HEK293 (cell line): ENCODE data around the gene NCMAP.
"Not testable (repeated sequence)": the region's sequence is repeated elsewhere in the genome, so short reads cannot be mapped to it uniquely, and the experiment has no call there.

Experiments used
- CTCF ChIA-PET: fragments of 350-600 bp; formaldehyde crosslinking; extraction: SDS; loops from one replicate; lab custom pipeline; 2021; ENCODE audit warnings: antibody characterized with exemption; lab: Yijun Ruan, JAX
- POLR2A ChIA-PET: fragments of 300-600 bp; formaldehyde crosslinking; extraction: SDS; loops from one replicate; lab custom pipeline; 2020; ENCODE audit warnings: antibody characterized with exemption, inconsistent platforms; lab: Yijun Ruan, JAX
- H3K27ac ChIP-seq: fragments of 200-500 bp; sonication (Bioruptor generic); 2 replicates; pipeline ENCODE4 v1.5.1; 2014; ENCODE audit warnings: low read depth, low read length, control low read depth, inconsistent platforms; ENCODE audit errors: extremely low read depth
- H3K36me3 ChIP-seq, 2 experiments: fragments of 200-500 bp in 1 of 2; sonication (Bioruptor generic) in 1 of 2; 1 replicate in 1 of 2; 2 replicates in 1 of 2; pipeline ENCODE4 v1.5.1; 2014 to 2017; ENCODE audit warnings: inconsistent platforms in 2 of 2, low read length in 2 of 2; ENCODE audit not compliant: control insufficient read depth in 2 of 2, insufficient read depth in 1 of 2
- H3K4me1 ChIP-seq: fragments of 200-500 bp; sonication (Bioruptor generic); 2 replicates; pipeline ENCODE4 v1.5.1; 2014; ENCODE audit warnings: mild to moderate bottlenecking, low read length, inconsistent platforms; ENCODE audit not compliant: control insufficient read depth, insufficient read depth
- H3K4me3 ChIP-seq: 2 replicates; pipeline ENCODE4 v1.5.1; 2011; ENCODE audit warnings: low read depth, mild to moderate bottlenecking, control low read depth, low read length, moderate library complexity
- H3K9me3 ChIP-seq: fragments of 200-500 bp; sonication (Bioruptor generic); 2 replicates; pipeline ENCODE4 v1.5.1; 2014; ENCODE audit warnings: low read depth, low read length, inconsistent platforms; ENCODE audit not compliant: control insufficient read depth, insufficient read depth
- GFI1B ChIP-seq: fragments of 450-650 bp; formaldehyde crosslinking; IDR thresholded peaks from 2 replicates; pipeline ENCODE4 v1.5.1; 2016; ENCODE audit warnings: missing biosample characterization, missing genetic modification characterization
- RBAK ChIP-seq: fragments of 450-650 bp; formaldehyde crosslinking; IDR thresholded peaks from 2 replicates; pipeline ENCODE4 v1.5.1; 2016; ENCODE audit warnings: missing biosample characterization, missing genetic modification characterization
- SCRT2 ChIP-seq: fragments of 450-650 bp; formaldehyde crosslinking; IDR thresholded peaks from 2 replicates; pipeline ENCODE4 v1.5.1; 2016; ENCODE audit warnings: missing biosample characterization, missing genetic modification characterization
- SP2 ChIP-seq: fragments of 450-650 bp; formaldehyde crosslinking; IDR thresholded peaks from 2 replicates; pipeline ENCODE4 v1.5.1; 2016; ENCODE audit warnings: missing biosample characterization, missing genetic modification characterization
- ZBTB21 ChIP-seq: fragments of 450-650 bp; formaldehyde crosslinking; IDR thresholded peaks from 2 replicates; pipeline ENCODE4 v1.5.1; 2017; ENCODE audit warnings: missing biosample characterization, missing genetic modification characterization
- ZBTB7A ChIP-seq: fragments of 450-650 bp; formaldehyde crosslinking; IDR thresholded peaks from 2 replicates; pipeline ENCODE4 v1.5.1; 2016; ENCODE audit warnings: low read depth, missing biosample characterization, missing genetic modification characterization
- ZNF19 ChIP-seq: fragments of 450-650 bp; formaldehyde crosslinking; IDR thresholded peaks from 2 replicates; pipeline ENCODE4; 2016; ENCODE audit warnings: missing biosample characterization, missing genetic modification characterization, low read depth
- ZNF266 ChIP-seq: fragments of 450-650 bp; formaldehyde crosslinking; IDR thresholded peaks from 2 replicates; pipeline ENCODE4 v1.5.1; 2016; ENCODE audit warnings: missing biosample characterization, missing genetic modification characterization, low read depth
- ZNF280D ChIP-seq: fragments of 450-650 bp; formaldehyde crosslinking; IDR thresholded peaks from 2 replicates; pipeline ENCODE4 v1.5.1; 2016; ENCODE audit warnings: missing biosample characterization, missing genetic modification characterization
- ZNF292 ChIP-seq: fragments of 450-650 bp; formaldehyde crosslinking; IDR thresholded peaks from 2 replicates; pipeline ENCODE4 v1.5.1; 2016; ENCODE audit warnings: low read depth, missing biosample characterization, missing genetic modification characterization, borderline replicate concordance
- ZNF335 ChIP-seq: fragments of 450-650 bp; formaldehyde crosslinking; conservative IDR thresholded peaks from 2 replicates; pipeline ENCODE4 v1.5.1; 2016; ENCODE audit warnings: missing biosample characterization, missing genetic modification characterization
- ZNF488 ChIP-seq: fragments of 450-650 bp; formaldehyde crosslinking; IDR thresholded peaks from 2 replicates; pipeline ENCODE4 v1.5.1; 2016; ENCODE audit warnings: missing biosample characterization, missing genetic modification characterization
- ZNF529 ChIP-seq: fragments of 450-650 bp; formaldehyde crosslinking; IDR thresholded peaks from 2 replicates; pipeline ENCODE4 v1.5.1; 2017; ENCODE audit warnings: missing genetic modification characterization, missing biosample characterization; ENCODE audit not compliant: insufficient replicate concordance
- ZNF548 ChIP-seq: fragments of 450-650 bp; formaldehyde crosslinking; IDR thresholded peaks from 2 replicates; pipeline ENCODE4 v1.5.1; 2016; ENCODE audit warnings: missing biosample characterization, missing genetic modification characterization
- ZNF560 ChIP-seq: fragments of 450-650 bp; formaldehyde crosslinking; IDR thresholded peaks from 2 replicates; pipeline ENCODE4 v1.5.1; 2017; ENCODE audit warnings: missing biosample characterization, missing genetic modification characterization, borderline replicate concordance
- ZNF777 ChIP-seq: fragments of 450-650 bp; formaldehyde crosslinking; IDR thresholded peaks from 2 replicates; pipeline ENCODE4 v1.5.1; 2017; ENCODE audit warnings: missing biosample characterization, missing genetic modification characterization, borderline replicate concordance
- ZNF792 ChIP-seq: fragments of 450-650 bp; formaldehyde crosslinking; IDR thresholded peaks from 2 replicates; pipeline ENCODE4 v1.5.1; 2016; ENCODE audit warnings: missing biosample characterization, missing genetic modification characterization

NCMAP gene

GRCh38 chr1:24528744-24529143 is 27.1 kb upstream of the NCMAP start (continued):
- no peak for TF ChIP-seq ZNF280D (tag by site-specific recombination)
- no peak for TF ChIP-seq ZNF777

- not testable (repeated sequence) for H3K9me3 ChIP-seq, H3K4me3 ChIP-seq, H3K27ac ChIP-seq, H3K36me3 ChIP-seq, H3K4me1 ChIP-seq
- POLR2A ChIA-PET, result interaction anchor here (0.7 kb wide), 1 partner anchor 636 kb away, joined by 5 read pairs; no protein-coding TSS in a partner anchor
- CTCF ChIA-PET, result interaction anchor here (0.8 to 2.1 kb wide), 5 partner anchors 11 to 330 kb away, joined by 3 to 8 read pairs (median 4); partner anchors contain the start of gene NIPAL3
Measured at GRCh38 chr1:24529292-24529691, 26.6 kb upstream of the NCMAP start.

- H3K27ac ChIP-seq, result no peak overlapping the region
- ChIA-PET POLR2A (no interaction called here), CTCF (interaction anchor here (0.9 to 1.8 kb wide), 5 partner anchors 9 to 142 kb away, joined by 3 to 10 read pairs (median 3); no protein-coding TSS in a partner anchor)
- no peaks in the 10 kb centered on the region for H3K9me3 ChIP-seq
- H3K4me1 ChIP-seq, result no peaks in the 10 kb centered on the region
- peaks cover 0 to 12% of the 10 kb centered on the region in 2 experiments; a peak in 1 of 3 replicates for H3K36me3 ChIP-seq
- no peak overlapping the region for H3K4me3 ChIP-seq
- TF ChIP-seq SP2 (tag by site-specific recombination) (no peak), GFI1B (tag by site-specific recombination) (no peak), ZNF529 (no peak), ZNF560 (tag by site-specific recombination) (no peak), RBAK (tag by site-specific recombination) (no peak), ZBTB7A (tag by site-specific recombination) (no peak), ZNF548 (no peak), ZNF792 (no peak), ZNF19 (no peak), ZNF266 (no peak), ZNF335 (tag by site-specific recombination) (no peak), ZBTB21 (no peak), ZNF488 (tag by site-specific recombination) (no peak)
- TF ChIP-seq, all 188 proteins: peak for 0
Measured at GRCh38 chr1:24535021-24535424, 20.9 kb upstream of the NCMAP start.

- H3K9me3 ChIP-seq, result no peaks in the 10 kb centered on the region
- H3K36me3 ChIP-seq, result peaks cover 0 to 12% of the 10 kb centered on the region in 2 experiments; a peak in 1 of 3 replicates
- CTCF ChIA-PET, result interaction anchor here (0.5 to 1.8 kb wide), 8 partner anchors 8 to 384 kb away, joined by 3 to 10 read pairs (median 3); no protein-coding TSS in a partner anchor
- TF ChIP-seq ZNF292 (tag by site-specific recombination), result no peak
- peak; percentile 74 for TF ChIP-seq SCRT2
- H3K27ac ChIP-seq, result no peak overlapping the region
- H3K4me1 ChIP-seq, result no peaks in the 10 kb centered on the region
- POLR2A ChIA-PET, result no interaction called here
- H3K4me3 ChIP-seq, result no peak overlapping the region
Measured at GRCh38 chr1:24535778-24536177, 20.1 kb upstream of the NCMAP start.
